GM23338 (cell line): Measurements from ENCODE around the gene CAMTA1. TPM values are rescaled to one million over a fixed set of nuclear protein-coding genes. Genes with fewer than 3 reads are reported as not detected.

Source experiments
- ATAC-seq: fragments of 200-7000 bp; cut with Tn5 transposase; 3 replicates; pipeline ENCODE4 v1.9.1; 2020
- DNase-seq: peaks from one replicate; pipeline ENCODE4 v3.0.0-alpha.2; 2015; ENCODE audit warnings: low spot score
- H2AFZ ChIP-seq: fragments of 200-600 bp; sonication (generic); 2 replicates; pipeline ENCODE4 v1.8.0; 2016; ENCODE audit warnings: antibody characterized with exemption, mild to moderate bottlenecking, moderate library complexity
- H3F3A ChIP-seq: fragments of 200-600 bp; sonication (generic); replicated peaks from 2 replicates; pipeline ENCODE4 v1.8.0; 2017; ENCODE audit warnings: antibody characterized with exemption, mixed run types, low read depth
- H3K27ac ChIP-seq: fragments of 200-600 bp; sonication (generic); 2 replicates; pipeline ENCODE4 v1.6.1; 2016; ENCODE audit warnings: low read depth
- H3K27me3 ChIP-seq: fragments of 200-600 bp; sonication (generic); 2 replicates; pipeline ENCODE4 v1.8.0; 2016; ENCODE audit warnings: mild to moderate bottlenecking, mixed run types, moderate library complexity; ENCODE audit not compliant: insufficient read depth
- H3K36me3 ChIP-seq: fragments of 200-600 bp; sonication (generic); 2 replicates; pipeline ENCODE4 v1.8.0; 2016; ENCODE audit warnings: mild to moderate bottlenecking; ENCODE audit not compliant: insufficient read depth
- H3K4me1 ChIP-seq: fragments of 200-600 bp; sonication (generic); 2 replicates; pipeline ENCODE4 v1.8.0; 2016; ENCODE audit warnings: mild to moderate bottlenecking, moderate library complexity; ENCODE audit not compliant: insufficient read depth
- H3K4me2 ChIP-seq: fragments of 200-600 bp; sonication (generic); 2 replicates; pipeline ENCODE4 v1.7.1; 2017; ENCODE audit warnings: mixed run types
- H3K4me3 ChIP-seq: fragments of 200-600 bp; sonication (generic); 2 replicates; pipeline ENCODE4 v1.6.1; 2016; ENCODE audit warnings: mixed run types
- H3K79me2 ChIP-seq: fragments of 200-600 bp; sonication (generic); replicated peaks from 2 replicates; pipeline ENCODE4 v1.8.0; 2017; ENCODE audit warnings: mild to moderate bottlenecking; ENCODE audit not compliant: insufficient read depth
- H3K9me2 ChIP-seq: fragments of 200-600 bp; sonication (generic); 2 replicates; pipeline ENCODE4 v1.8.0; 2017; ENCODE audit not compliant: insufficient read depth
- H4K20me1 ChIP-seq: fragments of 200-600 bp; sonication (generic); replicated peaks from 2 replicates; pipeline ENCODE4 v1.8.0; 2017; ENCODE audit warnings: mild to moderate bottlenecking; ENCODE audit not compliant: insufficient read depth
- H3K27ac Mint-ChIP-seq: 2 replicates; pipeline ENCODE4 v1.8.0; 2020; ENCODE audit warnings: inconsistent platforms, mild to moderate bottlenecking, moderate library complexity, mixed read lengths
- H3K27me3 Mint-ChIP-seq: 3 replicates; pipeline ENCODE4 v1.8.0; 2022; ENCODE audit warnings: low read depth, mild to moderate bottlenecking, moderate library complexity, mixed read lengths, inconsistent platforms; ENCODE audit not compliant: insufficient read depth, poor library complexity
- H3K36me3 Mint-ChIP-seq: 3 replicates; pipeline ENCODE4 v1.8.0; 2021; ENCODE audit warnings: low read depth, mild to moderate bottlenecking, inconsistent platforms, moderate library complexity, mixed read lengths
- H3K4me1 Mint-ChIP-seq: 3 replicates; pipeline ENCODE4 v1.8.0; 2020; ENCODE audit warnings: mild to moderate bottlenecking, inconsistent platforms, mixed read lengths
- H3K4me3 Mint-ChIP-seq: 3 replicates; pipeline ENCODE4 v1.8.0; 2021; ENCODE audit warnings: moderate library complexity, mild to moderate bottlenecking, inconsistent platforms, mixed read lengths
- H3K9me3 Mint-ChIP-seq: 3 replicates; pipeline ENCODE4 v1.8.0; 2020; ENCODE audit warnings: moderate library complexity, mild to moderate bottlenecking, inconsistent platforms, mixed read lengths
- CREB1 ChIP-seq: fragments of 250-450 bp; sonication (Bioruptor Pico); IDR thresholded peaks from 2 replicates; pipeline ENCODE4 v1.5.0; 2020; ENCODE audit warnings: low read depth, mild to moderate bottlenecking, moderate library complexity
- CTCF ChIP-seq, 2 experiments: fragments of 200-600 bp in 1 of 2; sonication (generic) in 1 of 2; conservative IDR thresholded peaks; 2 replicates each; pipeline versions ENCODE4 v1.5.1 to v1.6.1; 2016 to 2017; ENCODE audit warnings: antibody characterized with exemption in 2 of 2, low read depth in 2 of 2, mild to moderate bottlenecking in 2 of 2, moderate library complexity in 1 of 2
- ETS1 ChIP-seq: IDR thresholded peaks from 2 replicates; pipeline ENCODE4 v1.6.1; 2016; ENCODE audit warnings: antibody characterized with exemption
- EZH2 ChIP-seq: fragments of 200-600 bp; sonication (generic); IDR thresholded peaks from one replicate; pipeline ENCODE4 v1.8.0; 2017; ENCODE audit warnings: antibody characterized with exemption, mild to moderate bottlenecking, low read depth; ENCODE audit not compliant: unreplicated experiment
- EZH2phosphoT487 ChIP-seq: fragments of 200-600 bp; sonication (generic); IDR thresholded peaks from one replicate; pipeline ENCODE4 v1.8.1; 2018; ENCODE audit warnings: antibody characterized with exemption; ENCODE audit not compliant: unreplicated experiment
- JUNB ChIP-seq: IDR thresholded peaks from one replicate; pipeline ENCODE4 v1.6.1; 2016; ENCODE audit warnings: antibody characterized with exemption; ENCODE audit not compliant: unreplicated experiment
- NANOG ChIP-seq: IDR thresholded peaks from 2 replicates; pipeline ENCODE4 v1.6.1; 2016; ENCODE audit warnings: antibody characterized with exemption, borderline replicate concordance
- POLR2AphosphoS5 ChIP-seq: IDR thresholded peaks from 2 replicates; pipeline ENCODE4 v1.6.1; 2016; ENCODE audit warnings: antibody characterized with exemption, low read depth
- REST ChIP-seq: IDR thresholded peaks from one replicate; pipeline ENCODE4 v1.6.1; 2018; ENCODE audit warnings: antibody characterized with exemption; ENCODE audit not compliant: unreplicated experiment
- STAT1 ChIP-seq: IDR thresholded peaks from one replicate; pipeline ENCODE4 v1.6.1; 2016; ENCODE audit warnings: antibody characterized with exemption; ENCODE audit not compliant: unreplicated experiment
- ZNF114 ChIP-seq: fragments of 250-450 bp; sonication (Bioruptor Pico); IDR thresholded peaks from 2 replicates; pipeline ENCODE4 v1.5.0; 2020; ENCODE audit warnings: mild to moderate bottlenecking, moderate library complexity
- ZNF331 ChIP-seq: fragments of 250-450 bp; sonication (Bioruptor Pico); IDR thresholded peaks from 2 replicates; pipeline ENCODE4 v1.5.0; 2020; ENCODE audit warnings: low read depth, mild to moderate bottlenecking, moderate library complexity
- ZNF462 ChIP-seq: fragments of 250-450 bp; sonication (Bioruptor Pico); IDR thresholded peaks from 2 replicates; pipeline ENCODE4 v1.5.0; 2020; ENCODE audit warnings: mild to moderate bottlenecking, moderate library complexity
- polyA plus RNA-seq: library from polyadenylated mRNA; unstranded; fragments of >200 nt; fragmentation: Nextera tagmentation; extraction: Ambion mirVana; gene quantifications from 2 replicates; pipeline ENCODE4 v1.2.1, GENCODE V29; 2016
- total RNA-seq: library from RNA; depleted of rRNA; stranded (reverse); fragments of >200 nt; shearing (Covaris generic); gene quantifications from 2 replicates; pipeline ENCODE4 v1.2.3, GENCODE V29; 2014

CAMTA1 gene
- total and polyA plus RNA-seq, 2 experiments from 2014 or later, result 115 to 519 TPM

GRCh38 chr1:6799499-6799898, 14.2 kb downstream of the CAMTA1 start:
- H3K4me3 ChIP-seq, result no peak overlapping the region
- no peak for DNase-seq
- H3K4me2 ChIP-seq, result no peak overlapping the region
- peaks cover 14% of the 10 kb centered on the region; the same call in 2 of the 3 replicates for H3K4me1 Mint-ChIP-seq
- H3K27me3 Mint-ChIP-seq, result peaks cover 4% of the 10 kb centered on the region
- H3F3A ChIP-seq, result no peaks in the 10 kb centered on the region
- H3K4me1 ChIP-seq, result peaks cover 12% of the 10 kb centered on the region
- peaks cover 100% of the 10 kb centered on the region for H3K79me2 ChIP-seq
- no peak overlapping the region for H3K4me3 Mint-ChIP-seq
- no peaks in the 10 kb centered on the region for H3K9me3 Mint-ChIP-seq
- peaks cover 2% of the 10 kb centered on the region; the same call in 1 of the 3 replicates for H3K36me3 Mint-ChIP-seq
- no peak overlapping the region for H2AFZ ChIP-seq
- H3K27ac Mint-ChIP-seq, result no peak overlapping the region
- no peak for TF ChIP-seq CTCF (conservative IDR thresholded peaks at IDR 0.05; ENCODE audit: low read depth in 2 of 2)
- no peak for TF ChIP-seq POLR2AphosphoS5
- no peak for TF ChIP-seq EZH2phosphoT487
- no peak for TF ChIP-seq CREB1 (CRISPR knock-in tag)
- no peak for TF ChIP-seq ZNF114 (CRISPR knock-in tag)
- no peak for TF ChIP-seq ETS1
- TF ChIP-seq REST, result no peak
- no peak for TF ChIP-seq STAT1
- no peak for TF ChIP-seq EZH2
- no peak for TF ChIP-seq NANOG
- TF ChIP-seq ZNF462 (CRISPR knock-in tag), result no peak
- no peak for TF ChIP-seq JUNB
- no peak for TF ChIP-seq ZNF331 (CRISPR knock-in tag)
- no peaks in the 10 kb centered on the region for H3K36me3 ChIP-seq
- no peak for ATAC-seq
- H3K9me2 ChIP-seq, result no peaks in the 10 kb centered on the region
- H3K27ac ChIP-seq, result no peak overlapping the region
- H3K27me3 ChIP-seq, result no peaks in the 10 kb centered on the region
- peaks cover 73% of the 10 kb centered on the region for H4K20me1 ChIP-seq
